ENCODE results near the gene TAS2R19. TPM values are rescaled to one million over a fixed set of nuclear protein-coding genes. Genes with fewer than 3 reads are reported as not detected.

TAS2R19 gene
- total and polyA plus RNA-seq, 8 donors: 0.30 to 21.8 (median 6.6) TPM; not detected in 4

DNA sequence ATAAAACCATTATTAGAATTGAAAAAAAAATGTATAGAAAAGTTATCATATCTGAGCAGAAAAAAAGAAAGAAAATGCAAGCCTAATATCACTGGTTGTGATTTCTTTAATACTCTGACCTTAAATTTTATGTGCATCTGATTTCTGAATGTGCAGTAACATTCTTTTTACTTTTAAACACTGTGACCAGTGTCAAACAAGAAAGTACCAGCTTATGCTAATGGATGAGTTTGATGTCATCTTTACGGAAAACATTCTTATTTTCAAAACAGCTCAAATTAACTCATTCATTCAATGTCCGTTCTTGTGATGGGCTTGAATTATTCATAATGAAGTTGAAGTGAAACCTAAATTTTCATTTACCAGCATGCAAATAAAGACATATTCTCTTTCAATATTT is 35.6 kb downstream of the TAS2R19 start, which contains the start of gene TAS2R50:
TAS2R50 (minus strand) TSS at position 101 of the 400 bp plus-strand sequence; CDS start at position 49, 52 bp downstream.
- intact Hi-C loops (cut with DNase I; ENCODE audit: low total_unique reads): no loop called here
- Histone ChIP-seq H3K27ac (no peak within 1 kb of the TSS), H3K4me1 (no peaks in the 10 kb centered on the region), H3K27me3 (no peaks in the 10 kb centered on the region), H3K9me3 (peaks cover 0 to 10% (median 0%) of the 10 kb centered on the region in 4 donors), H3K4me3 (no peak within 1 kb of the TSS), H3K36me3 (no peaks in the 10 kb centered on the region)
- WGBS, 5 donors: 44 to 66% (median 47%) methylated on average over 2 of the region's 2 CpGs
- no peak for DNase-seq
- TF ChIP-seq, protein P1, sequence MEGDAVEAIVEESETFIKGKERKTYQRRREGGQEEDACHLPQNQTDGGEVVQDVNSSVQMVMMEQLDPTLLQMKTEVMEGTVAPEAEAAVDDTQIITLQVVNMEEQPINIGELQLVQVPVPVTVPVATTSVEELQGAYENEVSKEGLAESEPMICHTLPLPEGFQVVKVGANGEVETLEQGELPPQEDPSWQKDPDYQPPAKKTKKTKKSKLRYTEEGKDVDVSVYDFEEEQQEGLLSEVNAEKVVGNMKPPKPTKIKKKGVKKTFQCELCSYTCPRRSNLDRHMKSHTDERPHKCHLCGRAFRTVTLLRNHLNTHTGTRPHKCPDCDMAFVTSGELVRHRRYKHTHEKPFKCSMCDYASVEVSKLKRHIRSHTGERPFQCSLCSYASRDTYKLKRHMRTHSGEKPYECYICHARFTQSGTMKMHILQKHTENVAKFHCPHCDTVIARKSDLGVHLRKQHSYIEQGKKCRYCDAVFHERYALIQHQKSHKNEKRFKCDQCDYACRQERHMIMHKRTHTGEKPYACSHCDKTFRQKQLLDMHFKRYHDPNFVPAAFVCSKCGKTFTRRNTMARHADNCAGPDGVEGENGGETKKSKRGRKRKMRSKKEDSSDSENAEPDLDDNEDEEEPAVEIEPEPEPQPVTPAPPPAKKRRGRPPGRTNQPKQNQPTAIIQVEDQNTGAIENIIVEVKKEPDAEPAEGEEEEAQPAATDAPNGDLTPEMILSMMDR (IDR thresholded peaks at IDR 0.05): no peak
- no peak for TF ChIP-seq POLR2A (IDR thresholded peaks at IDR 0.05)
- TF ChIP-seq EP300 (IDR thresholded peaks at IDR 0.05): no peak
- TF ChIP-seq POLR2AphosphoS5 (IDR thresholded peaks at IDR 0.05): no peak

DNA sequence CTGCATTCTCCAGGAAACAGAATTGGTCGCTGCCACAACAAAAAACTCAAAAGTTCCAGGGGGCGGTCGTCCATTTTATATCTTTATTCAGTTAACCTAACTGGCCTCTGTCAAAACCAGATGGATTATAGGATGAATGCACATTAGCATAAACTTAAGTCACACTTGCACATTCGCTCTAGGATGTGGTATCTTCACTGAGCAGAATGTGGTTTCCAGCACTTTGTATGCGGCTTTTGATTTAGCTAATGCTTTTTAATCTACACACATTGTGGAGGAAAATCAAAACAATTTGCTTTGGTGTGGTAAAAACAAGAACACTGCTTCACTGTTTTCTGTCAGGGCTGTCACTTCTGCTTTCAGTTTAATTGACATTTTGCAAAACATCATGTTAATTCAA is 40.2 kb downstream of the TAS2R19 start:
- Histone ChIP-seq H3K4me3 (no peak overlapping the region), H3K27ac (no peak overlapping the region), H3K9me3 (no peaks in the 10 kb centered on the region), H3K27me3 (no peaks in the 10 kb centered on the region), H3K36me3 (no peaks in the 10 kb centered on the region), H3K4me1 (no peaks in the 10 kb centered on the region)
- intact Hi-C loops (cut with DNase I; ENCODE audit: low total_unique reads): no loop called here
- peak in 1 of 2 donors; percentile 54 for DNase-seq
- WGBS, 5 donors: 79 to 92% (median 86%) methylated on average over 5 of the region's 5 CpGs
- TF ChIP-seq POLR2AphosphoS5 (IDR thresholded peaks at IDR 0.05) (no peak), POLR2A (IDR thresholded peaks at IDR 0.05) (no peak), EP300 (IDR thresholded peaks at IDR 0.05) (no peak)
- TF ChIP-seq, protein P1 (IDR thresholded peaks at IDR 0.05): no peak

DNA sequence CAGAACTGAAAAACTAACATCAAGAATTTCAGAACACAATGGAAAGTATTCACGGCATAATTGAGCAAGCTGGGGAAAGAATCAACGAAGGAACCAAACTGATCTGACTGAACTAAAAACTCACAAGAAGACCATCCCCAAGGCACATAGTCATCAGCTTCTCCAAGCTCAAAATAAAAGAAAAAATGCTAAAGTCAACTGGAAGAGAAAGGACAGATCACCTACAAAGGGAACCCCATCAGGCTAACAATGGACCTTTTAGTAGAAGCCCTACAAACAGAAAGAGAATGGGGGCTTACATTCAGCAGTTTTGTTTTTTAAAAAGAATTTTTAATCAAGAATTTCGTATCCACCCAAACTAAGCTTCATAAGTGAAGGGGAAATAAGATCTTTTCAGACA is 47.5 kb downstream of the TAS2R19 start:
- Histone ChIP-seq H3K4me3 (no peak overlapping the region), H3K27me3 (no peaks in the 10 kb centered on the region), H3K9me3 (no peaks in the 10 kb centered on the region), H3K27ac (no peak overlapping the region), H3K4me1 (no peaks in the 10 kb centered on the region), H3K36me3 (no peaks in the 10 kb centered on the region)
- TF ChIP-seq, protein P1 (IDR thresholded peaks at IDR 0.05): no peak
- TF ChIP-seq POLR2AphosphoS5 (IDR thresholded peaks at IDR 0.05): no peak
- no peak for TF ChIP-seq EP300 (IDR thresholded peaks at IDR 0.05)
- TF ChIP-seq POLR2A (IDR thresholded peaks at IDR 0.05): no peak
- no peak for DNase-seq
- 85 to 92% (median 90%) methylated on average over 3 of the region's 3 CpGs for WGBS, 5 donors
- intact Hi-C loops (cut with DNase I; ENCODE audit: low total_unique reads): no loop called here

Other genes with a start within 250 kb of the TAS2R19 start
- gene TAS2R7, start 220.0 kb downstream of the TAS2R19 start, total RNA-seq: not detected
- gene TAS2R7, start 220.0 kb downstream of the TAS2R19 start, polyA plus RNA-seq: not detected
- gene TAS2R8, start 215.3 kb downstream of the TAS2R19 start, total RNA-seq: not detected
- gene TAS2R8, start 215.3 kb downstream of the TAS2R19 start, polyA plus RNA-seq: not detected
- under 1 TPM in 1 of 5 donors, not detected in 4; 0.73 TPM for gene TAS2R9, start 212.5 kb downstream of the TAS2R19 start, total RNA-seq
- gene TAS2R9, start 212.5 kb downstream of the TAS2R19 start, polyA plus RNA-seq: not detected
- gene TAS2R10, start 196.3 kb downstream of the TAS2R19 start, total RNA-seq: 1 to 10 TPM in 2 of 5 donors, not detected in 3; 1.0 to 3.5 TPM
- not detected for gene TAS2R10, start 196.3 kb downstream of the TAS2R19 start, polyA plus RNA-seq
- 100 to 1,000 TPM in 1 of 5 donors, 1 to 10 TPM in 1, under 1 TPM in 1, not detected in 2; 0.87 to 334 (median 3.5) TPM for gene PRR4, start 173.1 kb downstream of the TAS2R19 start, total RNA-seq
- 1 to 10 TPM; 2.1 to 6.5 (median 2.6) TPM for gene PRR4, start 173.1 kb downstream of the TAS2R19 start, polyA plus RNA-seq
- gene PRH1, start 138.4 kb downstream of the TAS2R19 start, total RNA-seq: 10 to 100 TPM; 10.4 to 77.6 (median 24.1) TPM
- gene PRH1, start 138.4 kb downstream of the TAS2R19 start, polyA plus RNA-seq: 1 to 10 TPM; 1.5 to 2.6 (median 2.1) TPM
- 10 to 100 TPM in 1 of 5 donors, 1 to 10 TPM in 3, under 1 TPM in 1; 0.58 to 13.0 (median 3.0) TPM for gene TAS2R13, start 113.1 kb downstream of the TAS2R19 start, total RNA-seq
- gene TAS2R13, start 113.1 kb downstream of the TAS2R19 start, polyA plus RNA-seq: not detected
- gene PRH2, start 93.4 kb downstream of the TAS2R19 start, total RNA-seq: not detected
- under 1 TPM in 1 of 3 donors, not detected in 2; 0.45 TPM for gene PRH2, start 93.4 kb downstream of the TAS2R19 start, polyA plus RNA-seq
- gene TAS2R14, start 83.4 kb downstream of the TAS2R19 start, total RNA-seq: 10 to 100 TPM in 1 of 5 donors, 1 to 10 TPM in 2, not detected in 2; 1.7 to 17.3 (median 1.8) TPM
- gene TAS2R14, start 83.4 kb downstream of the TAS2R19 start, polyA plus RNA-seq: 1 to 10 TPM in 1 of 3 donors, under 1 TPM in 2; 0.19 to 2.1 (median 0.31) TPM
- gene TAS2R50, start 35.7 kb downstream of the TAS2R19 start, total RNA-seq: 1 to 10 TPM in 2 of 5 donors, not detected in 3; 2.9 to 7.7 TPM
- gene TAS2R50, start 35.7 kb downstream of the TAS2R19 start, polyA plus RNA-seq: not detected
- gene TAS2R20, start 24.3 kb downstream of the TAS2R19 start, total RNA-seq: 10 to 100 TPM in 2 of 5 donors, 1 to 10 TPM in 1, not detected in 2; 4.9 to 11.6 (median 11.4) TPM
- gene TAS2R20, start 24.3 kb downstream of the TAS2R19 start, polyA plus RNA-seq: under 1 TPM in 1 of 3 donors, not detected in 2; 0.35 TPM
- gene TAS2R31, start 8.8 kb upstream of the TAS2R19 start, total RNA-seq: 10 to 100 TPM in 2 of 5 donors, 1 to 10 TPM in 1, not detected in 2; 7.7 to 27.2 (median 19.6) TPM
- under 1 TPM in 1 of 3 donors, not detected in 2; 0.33 TPM for gene TAS2R31, start 8.8 kb upstream of the TAS2R19 start, polyA plus RNA-seq
- 10 to 100 TPM in 1 of 5 donors, 1 to 10 TPM in 2, not detected in 2; 2.2 to 10.5 (median 4.1) TPM for gene TAS2R46, start 39.7 kb upstream of the TAS2R19 start, total RNA-seq
- not detected for gene TAS2R46, start 39.7 kb upstream of the TAS2R19 start, polyA plus RNA-seq
- gene TAS2R43, start 69.7 kb upstream of the TAS2R19 start, total RNA-seq: 10 to 100 TPM in 1 of 5 donors, 1 to 10 TPM in 1, under 1 TPM in 1, not detected in 2; 0.87 to 11.9 (median 8.4) TPM
- gene TAS2R43, start 69.7 kb upstream of the TAS2R19 start, polyA plus RNA-seq: not detected
- gene TAS2R30, start 112.0 kb upstream of the TAS2R19 start, total RNA-seq: 10 to 100 TPM in 3 of 5 donors, 1 to 10 TPM in 1, not detected in 1; 2.9 to 26.3 (median 22.8) TPM
- not detected for gene TAS2R30, start 112.0 kb upstream of the TAS2R19 start, polyA plus RNA-seq
- 10 to 100 TPM in 4 of 5 donors, 1 to 10 TPM in 1; 5.7 to 12.5 (median 11.4) TPM for gene SMIM10L1, start 148.6 kb upstream of the TAS2R19 start, total RNA-seq
- 10 to 100 TPM in 1 of 3 donors, 1 to 10 TPM in 2; 7.8 to 10.5 (median 9.8) TPM for gene SMIM10L1, start 148.6 kb upstream of the TAS2R19 start, polyA plus RNA-seq
- not detected for gene TAS2R42, start 164.3 kb upstream of the TAS2R19 start, total RNA-seq
- gene TAS2R42, start 164.3 kb upstream of the TAS2R19 start, polyA plus RNA-seq: not detected
- gene PRB3, start 247.1 kb upstream of the TAS2R19 start, total RNA-seq: not detected
- not detected for gene PRB3, start 247.1 kb upstream of the TAS2R19 start, polyA plus RNA-seq

Data from stomach (tissue), 9 donors.